ENCODE results near the gene KRTAP5-3. TPM values are rescaled to one million over a fixed set of nuclear protein-coding genes. Genes with fewer than 3 reads are reported as not detected.
"Not testable (repeated sequence)": the region's sequence is repeated elsewhere in the genome, so short reads cannot be mapped to it uniquely, and the experiment has no call there.

Gene KRTAP5-3
- polyA plus RNA-seq, 4 donors, result not detected

DNA sequence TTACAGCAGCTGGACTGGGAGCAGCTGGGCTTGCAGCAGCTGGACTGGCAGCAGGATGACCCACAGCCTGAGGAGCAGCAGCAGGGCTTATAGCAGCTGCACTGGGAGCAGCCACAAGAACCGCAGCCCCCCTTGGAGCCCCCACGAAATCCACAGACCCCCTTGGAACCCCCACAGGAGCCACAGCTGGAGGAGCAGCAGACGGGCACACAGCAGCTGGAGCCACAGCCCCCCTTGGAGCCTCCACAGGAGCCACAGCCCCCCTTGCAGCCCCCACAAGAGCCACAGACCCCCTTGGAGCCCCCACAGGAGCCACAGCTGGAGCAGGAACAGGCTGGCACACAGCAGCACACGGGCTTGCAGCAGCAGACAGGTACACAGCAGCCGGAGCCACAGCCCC lies 362 bp downstream of the KRTAP5-3 start:
- H3K4me3 ChIP-seq (ENCODE audit: low read depth in 1 of 3, low read length in 3 of 3); DNase-seq; FAIRE-seq; H3K9me3 ChIP-seq (ENCODE audit: control insufficient read depth in 2 of 2, insufficient read depth in 1 of 2, low read depth in 1 of 2, low read length in 1 of 2); H3K4me1 ChIP-seq (ENCODE audit: control insufficient read depth in 3 of 3, insufficient read depth in 2 of 3, low read depth in 1 of 3, low read length in 2 of 3); H3K27ac ChIP-seq (ENCODE audit: low read depth in 1 of 3, low read length in 2 of 3); H3K36me3 ChIP-seq (ENCODE audit: control insufficient read depth in 3 of 3, insufficient read depth in 2 of 3, low read depth in 1 of 3, low read length in 3 of 3): not testable (repeated sequence)
- H3K27me3 ChIP-seq (ENCODE audit: control insufficient read depth in 3 of 3, insufficient read depth in 3 of 3, low read length in 3 of 3), result peaks cover 0 to 15% (median 0%) of the 10 kb centered on the region in 3 donors
- WGBS, 3 donors, result 26 to 51% (median 50%) methylated on average over 5 of the region's 5 CpGs

DNA sequence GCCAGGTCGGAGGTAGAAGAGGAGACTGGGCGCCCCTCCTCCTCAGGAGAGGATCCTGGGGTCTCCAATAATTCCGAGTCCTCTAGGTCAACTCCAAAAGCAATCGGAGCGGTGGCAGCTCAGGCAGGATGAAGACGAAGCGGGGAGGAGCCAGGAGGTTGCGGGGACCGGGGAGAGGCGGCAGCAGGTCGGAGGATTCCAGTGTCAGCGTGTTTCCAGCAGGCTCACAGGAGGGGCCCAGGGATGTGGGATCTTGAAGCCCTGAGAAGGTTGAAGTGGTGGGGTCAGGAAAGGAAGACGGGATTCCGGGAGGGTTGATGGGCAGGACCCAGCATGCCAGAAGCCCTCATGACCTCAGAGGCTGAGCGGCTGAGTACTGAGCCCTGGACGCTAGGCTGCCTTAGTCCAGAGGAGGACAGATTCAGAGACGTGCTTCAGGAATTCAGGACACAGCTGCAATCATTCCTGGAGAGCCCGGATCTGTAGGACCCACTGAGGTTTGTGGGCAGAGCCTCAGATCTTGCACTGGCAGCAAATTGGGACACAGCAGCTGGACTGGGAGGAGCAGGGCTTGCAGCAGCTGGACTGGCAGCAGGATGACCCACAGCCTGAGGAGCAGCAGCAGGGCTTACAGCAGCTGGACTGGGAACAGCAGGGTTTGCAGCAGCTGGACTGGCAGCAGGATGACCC lies 962 bp downstream of the KRTAP5-3 start:
- not testable (repeated sequence) for DNase-seq; H3K4me3 ChIP-seq (ENCODE audit: low read depth in 1 of 3, low read length in 3 of 3); FAIRE-seq; H3K36me3 ChIP-seq (ENCODE audit: control insufficient read depth in 3 of 3, insufficient read depth in 2 of 3, low read depth in 1 of 3, low read length in 3 of 3); H3K27ac ChIP-seq (ENCODE audit: low read depth in 1 of 3, low read length in 2 of 3); H3K4me1 ChIP-seq (ENCODE audit: control insufficient read depth in 3 of 3, insufficient read depth in 2 of 3, low read depth in 1 of 3, low read length in 2 of 3); H3K9me3 ChIP-seq (ENCODE audit: control insufficient read depth in 2 of 2, insufficient read depth in 1 of 2, low read depth in 1 of 2, low read length in 1 of 2)
- H3K27me3 ChIP-seq (ENCODE audit: control insufficient read depth in 3 of 3, insufficient read depth in 3 of 3, low read length in 3 of 3), result peaks cover 0 to 15% (median 0%) of the 10 kb centered on the region in 3 donors
- 52 to 79% (median 68%) methylated on average over 18 of the region's 18 CpGs for WGBS, 3 donors

DNA sequence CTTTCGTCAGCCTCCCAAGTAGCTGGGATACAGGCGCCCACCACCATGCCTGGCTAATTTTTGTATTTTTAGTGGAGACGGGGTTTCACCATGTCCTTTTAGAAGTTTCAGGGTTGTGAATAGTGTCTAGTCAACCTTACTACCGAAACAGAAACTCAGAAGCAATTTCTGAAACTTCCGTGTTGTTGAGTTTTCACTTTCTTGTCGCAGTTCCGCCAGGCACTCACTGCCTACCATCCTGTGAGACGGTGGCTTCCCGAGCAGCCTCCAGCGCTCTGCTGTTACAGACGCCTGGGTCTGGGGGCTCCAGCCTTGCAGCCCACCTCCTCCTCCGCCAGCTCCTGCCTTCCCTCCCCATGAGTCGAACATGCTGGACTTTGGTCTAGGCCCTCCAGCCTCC lies 2.3 kb downstream of the KRTAP5-3 start:
- H3K27me3 ChIP-seq (ENCODE audit: control insufficient read depth in 3 of 3, insufficient read depth in 3 of 3, low read length in 3 of 3), result peaks cover 0 to 15% (median 1%) of the 10 kb centered on the region in 3 donors
- not testable (repeated sequence) for FAIRE-seq; H3K9me3 ChIP-seq (ENCODE audit: control insufficient read depth in 2 of 2, insufficient read depth in 1 of 2, low read depth in 1 of 2, low read length in 1 of 2); DNase-seq; H3K27ac ChIP-seq (ENCODE audit: low read depth in 1 of 3, low read length in 2 of 3); H3K4me3 ChIP-seq (ENCODE audit: low read depth in 1 of 3, low read length in 3 of 3); H3K36me3 ChIP-seq (ENCODE audit: control insufficient read depth in 3 of 3, insufficient read depth in 2 of 3, low read depth in 1 of 3, low read length in 3 of 3); H3K4me1 ChIP-seq (ENCODE audit: control insufficient read depth in 3 of 3, insufficient read depth in 2 of 3, low read depth in 1 of 3, low read length in 2 of 3)
- 51 to 78% (median 58%) methylated on average over 13 of the region's 13 CpGs for WGBS, 3 donors

DNA sequence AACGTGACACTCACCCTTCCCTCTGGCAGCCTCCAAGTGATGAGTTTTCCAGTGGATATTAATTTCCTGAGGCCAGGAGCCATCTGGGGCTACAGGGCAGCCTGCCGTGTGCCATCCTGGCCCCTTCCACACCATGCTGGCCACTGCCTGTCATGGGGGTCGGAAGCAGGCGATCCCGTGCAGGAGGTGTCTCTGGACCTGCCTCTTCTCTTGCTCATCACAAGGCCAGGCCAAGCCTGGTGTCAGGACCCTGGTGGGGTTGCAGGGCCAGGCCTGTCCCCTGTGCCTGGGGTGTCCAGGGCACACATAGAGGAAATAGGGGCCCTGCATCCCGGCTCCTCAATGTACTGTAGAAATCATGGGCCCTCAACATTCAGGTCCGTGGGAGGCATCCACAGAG lies 3.6 kb downstream of the KRTAP5-3 start:
- WGBS, 3 donors, result 89 to 90% (median 89%) methylated on average over 7 of the region's 7 CpGs
- Histone ChIP-seq H3K36me3 (ENCODE audit: control insufficient read depth in 3 of 3, insufficient read depth in 2 of 3, low read depth in 1 of 3, low read length in 3 of 3) (no peaks in the 10 kb centered on the region), H3K9me3 (ENCODE audit: control insufficient read depth in 2 of 2, insufficient read depth in 1 of 2, low read depth in 1 of 2, low read length in 1 of 2) (no peaks in the 10 kb centered on the region), H3K4me3 (ENCODE audit: low read depth in 1 of 3, low read length in 3 of 3) (no peak overlapping the region), H3K27me3 (ENCODE audit: control insufficient read depth in 3 of 3, insufficient read depth in 3 of 3, low read length in 3 of 3) (peaks cover 0 to 15% (median 1%) of the 10 kb centered on the region in 3 donors), H3K27ac (ENCODE audit: low read depth in 1 of 3, low read length in 2 of 3) (no peak overlapping the region), H3K4me1 (ENCODE audit: control insufficient read depth in 3 of 3, insufficient read depth in 2 of 3, low read depth in 1 of 3, low read length in 2 of 3) (peaks cover 0 to 4% (median 0%) of the 10 kb centered on the region in 3 donors)
- no peak for FAIRE-seq
- no peak for DNase-seq

DNA sequence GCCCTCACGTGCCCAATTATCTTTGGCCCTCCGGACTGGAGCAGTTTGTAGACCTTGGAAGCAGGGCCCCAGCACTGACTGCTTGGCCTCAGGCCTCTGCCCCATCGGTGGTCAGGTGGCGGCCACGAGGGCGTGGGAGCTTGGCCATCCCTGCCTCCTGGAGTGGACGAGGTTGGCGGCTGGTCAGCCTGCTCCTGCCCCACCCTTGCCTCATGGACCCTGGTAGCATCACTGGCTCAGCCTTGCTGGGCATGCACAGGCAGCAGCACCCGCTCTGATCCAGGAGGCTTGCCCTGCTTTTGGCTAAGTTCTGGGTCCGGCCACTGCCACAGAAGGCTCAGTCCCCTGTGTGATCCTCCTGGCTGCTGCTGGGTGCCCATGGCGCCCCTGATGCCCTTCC lies 4.1 kb downstream of the KRTAP5-3 start:
- Histone ChIP-seq H3K27me3 (ENCODE audit: control insufficient read depth in 3 of 3, insufficient read depth in 3 of 3, low read length in 3 of 3) (peaks cover 0 to 15% (median 1%) of the 10 kb centered on the region in 3 donors), H3K9me3 (ENCODE audit: control insufficient read depth in 2 of 2, insufficient read depth in 1 of 2, low read depth in 1 of 2, low read length in 1 of 2) (no peaks in the 10 kb centered on the region), H3K27ac (ENCODE audit: low read depth in 1 of 3, low read length in 2 of 3) (no peak overlapping the region), H3K4me3 (ENCODE audit: low read depth in 1 of 3, low read length in 3 of 3) (no peak overlapping the region), H3K4me1 (ENCODE audit: control insufficient read depth in 3 of 3, insufficient read depth in 2 of 3, low read depth in 1 of 3, low read length in 2 of 3) (peaks cover 0 to 4% (median 0%) of the 10 kb centered on the region in 3 donors), H3K36me3 (ENCODE audit: control insufficient read depth in 3 of 3, insufficient read depth in 2 of 3, low read depth in 1 of 3, low read length in 3 of 3) (no peaks in the 10 kb centered on the region)
- DNase-seq (no peak), FAIRE-seq (no peak)
- 90 to 98% (median 92%) methylated on average over 11 of the region's 11 CpGs for WGBS, 3 donors

DNA sequence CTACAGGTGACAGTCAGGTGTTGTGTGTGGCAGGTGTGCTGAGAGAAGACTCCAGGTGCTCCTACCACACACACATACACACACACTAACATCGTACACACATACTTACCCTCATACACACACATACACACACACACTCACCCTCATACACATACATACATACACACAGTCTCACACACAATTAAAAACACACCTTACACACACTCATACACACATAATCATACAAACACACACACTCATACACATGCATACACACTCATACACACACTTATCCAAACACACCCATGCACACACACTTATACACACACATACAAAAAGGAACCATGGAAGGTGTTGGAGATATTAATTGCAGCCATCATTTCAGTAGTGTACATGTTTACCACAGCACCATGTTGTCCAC lies 4.6 kb downstream of the KRTAP5-3 start:
- no peaks in the 10 kb centered on the region for H3K36me3 ChIP-seq (ENCODE audit: control insufficient read depth in 3 of 3, insufficient read depth in 2 of 3, low read depth in 1 of 3, low read length in 3 of 3)
- no peaks in the 10 kb centered on the region for H3K9me3 ChIP-seq (ENCODE audit: control insufficient read depth in 2 of 2, insufficient read depth in 1 of 2, low read depth in 1 of 2, low read length in 1 of 2)
- DNase-seq (no peak), FAIRE-seq (no peak)
- 38 to 55% (median 43%) methylated on average over 1 of the region's 1 CpG for WGBS, 3 donors
- H3K27me3 ChIP-seq (ENCODE audit: control insufficient read depth in 3 of 3, insufficient read depth in 3 of 3, low read length in 3 of 3), result peaks cover 0 to 15% (median 1%) of the 10 kb centered on the region in 3 donors
- no peak overlapping the region for H3K27ac ChIP-seq (ENCODE audit: low read depth in 1 of 3, low read length in 2 of 3)
- peaks cover 0 to 4% (median 0%) of the 10 kb centered on the region in 3 donors for H3K4me1 ChIP-seq (ENCODE audit: control insufficient read depth in 3 of 3, insufficient read depth in 2 of 3, low read depth in 1 of 3, low read length in 2 of 3)
- no peak overlapping the region for H3K4me3 ChIP-seq (ENCODE audit: low read depth in 1 of 3, low read length in 3 of 3)

DNA sequence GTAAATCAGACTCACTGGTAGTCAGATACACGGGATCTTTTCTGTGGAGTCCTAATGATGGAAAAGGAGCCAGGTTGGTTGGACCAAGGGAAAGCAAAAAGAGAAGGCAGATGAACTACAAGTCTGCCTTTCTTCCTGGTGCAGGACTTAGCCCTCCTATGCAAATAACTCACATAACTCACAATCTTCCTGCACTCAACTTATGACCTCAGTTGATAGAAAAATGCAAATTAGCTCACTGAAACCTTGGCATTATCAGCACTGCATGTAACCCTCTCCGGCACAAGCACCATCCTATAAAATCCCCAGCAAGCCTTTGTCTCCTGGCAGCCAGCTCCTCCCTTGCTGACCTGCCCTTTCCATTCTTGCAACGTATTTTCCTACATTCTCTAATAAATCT lies 6.6 kb downstream of the KRTAP5-3 start:
- not testable (repeated sequence) for H3K4me1 ChIP-seq (ENCODE audit: control insufficient read depth in 3 of 3, insufficient read depth in 2 of 3, low read depth in 1 of 3, low read length in 2 of 3); FAIRE-seq; H3K27ac ChIP-seq (ENCODE audit: low read depth in 1 of 3, low read length in 2 of 3); H3K36me3 ChIP-seq (ENCODE audit: control insufficient read depth in 3 of 3, insufficient read depth in 2 of 3, low read depth in 1 of 3, low read length in 3 of 3); H3K27me3 ChIP-seq (ENCODE audit: control insufficient read depth in 3 of 3, insufficient read depth in 3 of 3, low read length in 3 of 3); H3K9me3 ChIP-seq (ENCODE audit: control insufficient read depth in 2 of 2, insufficient read depth in 1 of 2, low read depth in 1 of 2, low read length in 1 of 2); H3K4me3 ChIP-seq (ENCODE audit: low read depth in 1 of 3, low read length in 3 of 3)
- WGBS, 3 donors, result 2 to 56% (median 24%) methylated on average over 2 to 3 of the region's 3 CpGs
- DNase-seq, result peak; percentile 54 to 63

DNA sequence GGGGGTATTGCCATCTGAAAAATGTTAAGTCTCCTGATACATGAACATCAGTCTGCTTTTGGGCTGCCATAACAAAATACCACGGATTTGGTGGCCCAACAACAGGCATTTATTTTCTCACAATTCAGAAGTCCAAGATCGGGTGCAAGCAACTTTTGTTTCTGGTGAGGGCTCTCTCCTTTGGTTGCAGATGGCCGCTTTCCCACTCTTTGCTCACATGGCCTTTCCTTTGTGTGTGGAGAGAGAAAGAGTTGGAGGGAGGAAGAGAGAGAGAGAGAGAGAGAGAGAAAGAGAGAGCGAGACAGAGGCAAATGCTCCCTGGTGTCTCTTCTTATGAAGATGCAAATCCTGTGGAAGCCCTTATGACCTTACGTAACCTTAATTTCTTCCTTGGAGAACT lies 7.6 kb downstream of the KRTAP5-3 start:
- Histone ChIP-seq H3K36me3 (ENCODE audit: control insufficient read depth in 3 of 3, insufficient read depth in 2 of 3, low read depth in 1 of 3, low read length in 3 of 3) (no peaks in the 10 kb centered on the region), H3K4me1 (ENCODE audit: control insufficient read depth in 3 of 3, insufficient read depth in 2 of 3, low read depth in 1 of 3, low read length in 2 of 3) (peaks cover 0 to 9% (median 0%) of the 10 kb centered on the region in 3 donors), H3K27ac (ENCODE audit: low read depth in 1 of 3, low read length in 2 of 3) (no peak overlapping the region), H3K4me3 (ENCODE audit: low read depth in 1 of 3, low read length in 3 of 3) (no peak overlapping the region), H3K27me3 (ENCODE audit: control insufficient read depth in 3 of 3, insufficient read depth in 3 of 3, low read length in 3 of 3) (peaks cover 0 to 1% (median 0%) of the 10 kb centered on the region in 3 donors), H3K9me3 (ENCODE audit: control insufficient read depth in 2 of 2, insufficient read depth in 1 of 2, low read depth in 1 of 2, low read length in 1 of 2) (no peaks in the 10 kb centered on the region)
- no peak for FAIRE-seq
- WGBS, 3 donors, result 80 to 91% (median 80%) methylated on average over 5 of the region's 5 CpGs
- DNase-seq, result no peak

DNA sequence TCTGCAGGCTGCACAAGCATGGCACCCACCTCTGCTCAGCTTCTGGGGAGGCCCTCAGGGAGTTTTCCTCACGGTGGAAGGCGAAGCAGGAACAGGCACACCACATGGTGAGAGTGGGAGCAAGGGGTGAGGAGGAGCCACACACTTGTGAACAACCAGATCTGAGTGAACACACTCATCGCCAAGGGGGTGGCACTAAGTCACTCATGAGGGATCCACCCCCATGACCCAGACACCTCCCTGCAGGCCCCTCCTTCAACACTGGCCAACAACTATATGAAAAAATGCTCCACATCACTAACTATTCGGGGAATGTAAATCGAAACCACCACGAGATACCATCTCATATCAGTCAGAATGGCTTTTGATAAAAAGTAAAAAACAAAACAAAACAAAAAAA lies 9.4 kb downstream of the KRTAP5-3 start:
- Histone ChIP-seq H3K4me3 (ENCODE audit: low read depth in 1 of 3, low read length in 3 of 3) (no peak overlapping the region), H3K27me3 (ENCODE audit: control insufficient read depth in 3 of 3, insufficient read depth in 3 of 3, low read length in 3 of 3) (peaks cover 0 to 1% (median 0%) of the 10 kb centered on the region in 3 donors), H3K4me1 (ENCODE audit: control insufficient read depth in 3 of 3, insufficient read depth in 2 of 3, low read depth in 1 of 3, low read length in 2 of 3) (peaks cover 0 to 9% (median 0%) of the 10 kb centered on the region in 3 donors), H3K36me3 (ENCODE audit: control insufficient read depth in 3 of 3, insufficient read depth in 2 of 3, low read depth in 1 of 3, low read length in 3 of 3) (no peaks in the 10 kb centered on the region), H3K9me3 (ENCODE audit: control insufficient read depth in 2 of 2, insufficient read depth in 1 of 2, low read depth in 1 of 2, low read length in 1 of 2) (no peaks in the 10 kb centered on the region), H3K27ac (ENCODE audit: low read depth in 1 of 3, low read length in 2 of 3) (no peak overlapping the region)
- DNase-seq (no peak), FAIRE-seq (no peak)
- WGBS, 3 donors, result 69 to 71% (median 70%) methylated on average over 6 of the region's 6 CpGs
